CD4-positive, alpha-beta T cell treated with Interferon gamma for 1 hour (primary cell): ENCODE measurements around the gene TTC21A.
A peak's percentile ranks its signal among the peaks of the same experiment; 100 is the strongest.

Experiments used
- DNase-seq: peaks from one replicate; pipeline ENCODE4 v3.0.0-alpha.2; 2020

The TTC21A gene

DNA sequence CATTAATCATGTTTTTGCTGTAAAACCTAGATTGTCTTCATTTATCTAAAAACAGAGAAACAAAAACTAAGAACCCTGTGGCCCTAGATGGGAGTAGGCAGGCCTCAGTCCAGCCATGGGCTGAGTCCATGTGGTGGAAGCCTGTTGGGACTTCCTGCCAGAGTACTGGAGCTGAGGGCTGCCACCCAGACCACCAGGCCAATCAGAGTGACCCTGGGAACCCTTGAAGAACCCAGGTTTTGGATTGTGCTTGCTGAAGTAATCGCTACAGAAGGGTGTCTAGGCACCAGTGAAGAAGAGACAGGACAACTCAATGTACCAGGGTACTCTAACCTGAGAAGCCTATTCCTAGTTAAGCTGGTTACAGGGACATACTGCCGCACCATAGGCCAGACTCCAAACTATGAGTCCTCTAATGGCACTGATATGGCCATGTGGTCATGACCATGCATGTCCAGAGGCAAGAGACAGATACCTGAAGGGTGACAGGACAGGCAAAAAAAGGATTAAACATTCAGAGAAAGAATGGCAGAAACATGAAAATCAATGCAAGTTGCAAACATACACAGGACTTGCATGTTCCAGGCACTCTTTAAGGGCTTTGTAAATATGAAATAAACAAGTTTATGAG, 33.0 kb downstream of the TTC21A start:
- no peak for DNase-seq

DNA sequence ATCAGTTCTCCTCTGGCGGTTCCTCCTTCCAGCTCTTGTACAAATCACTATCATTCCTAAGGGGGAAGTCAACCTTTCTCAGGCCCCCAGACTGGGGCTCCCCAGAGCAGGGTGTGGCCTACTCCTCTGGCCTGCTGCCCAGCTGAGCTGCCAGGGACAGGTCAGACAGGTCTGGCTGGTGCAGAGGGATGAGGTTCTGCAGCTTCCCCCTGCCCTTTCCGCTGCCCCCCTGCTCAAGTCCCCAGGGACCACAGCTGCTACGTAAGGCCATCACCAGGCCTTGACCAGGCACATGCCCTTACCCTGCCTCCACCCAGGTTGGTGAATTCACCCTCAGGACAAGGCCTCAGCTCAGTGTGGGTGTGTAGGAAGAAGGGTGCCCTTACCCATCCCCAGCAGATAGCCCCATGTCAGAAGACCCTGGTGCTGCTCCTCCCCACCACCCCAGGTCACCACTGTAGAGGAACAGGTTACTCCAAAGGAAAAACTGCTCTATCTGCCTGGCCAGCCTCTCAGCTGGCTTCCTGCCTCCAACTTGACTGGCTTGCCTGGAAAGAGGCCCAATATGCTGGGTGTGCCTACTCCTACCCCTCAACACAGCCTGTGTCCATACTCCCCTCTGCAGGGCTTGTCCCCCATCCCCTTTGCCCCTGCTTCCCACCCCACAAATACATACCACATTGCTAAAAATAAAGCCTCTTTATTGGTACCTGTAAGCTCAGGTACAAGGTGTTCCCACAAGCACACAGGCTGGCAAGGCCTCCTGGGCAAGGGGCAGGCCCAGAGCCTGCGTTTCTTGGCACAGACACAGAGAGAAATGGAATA, 33.9 kb downstream of the TTC21A start:
- peak; percentile 52 for DNase-seq

GRCh38 chr3:39142067-39142466, 34.6 kb downstream of the TTC21A start:
- DNase-seq, result no peak

DNA sequence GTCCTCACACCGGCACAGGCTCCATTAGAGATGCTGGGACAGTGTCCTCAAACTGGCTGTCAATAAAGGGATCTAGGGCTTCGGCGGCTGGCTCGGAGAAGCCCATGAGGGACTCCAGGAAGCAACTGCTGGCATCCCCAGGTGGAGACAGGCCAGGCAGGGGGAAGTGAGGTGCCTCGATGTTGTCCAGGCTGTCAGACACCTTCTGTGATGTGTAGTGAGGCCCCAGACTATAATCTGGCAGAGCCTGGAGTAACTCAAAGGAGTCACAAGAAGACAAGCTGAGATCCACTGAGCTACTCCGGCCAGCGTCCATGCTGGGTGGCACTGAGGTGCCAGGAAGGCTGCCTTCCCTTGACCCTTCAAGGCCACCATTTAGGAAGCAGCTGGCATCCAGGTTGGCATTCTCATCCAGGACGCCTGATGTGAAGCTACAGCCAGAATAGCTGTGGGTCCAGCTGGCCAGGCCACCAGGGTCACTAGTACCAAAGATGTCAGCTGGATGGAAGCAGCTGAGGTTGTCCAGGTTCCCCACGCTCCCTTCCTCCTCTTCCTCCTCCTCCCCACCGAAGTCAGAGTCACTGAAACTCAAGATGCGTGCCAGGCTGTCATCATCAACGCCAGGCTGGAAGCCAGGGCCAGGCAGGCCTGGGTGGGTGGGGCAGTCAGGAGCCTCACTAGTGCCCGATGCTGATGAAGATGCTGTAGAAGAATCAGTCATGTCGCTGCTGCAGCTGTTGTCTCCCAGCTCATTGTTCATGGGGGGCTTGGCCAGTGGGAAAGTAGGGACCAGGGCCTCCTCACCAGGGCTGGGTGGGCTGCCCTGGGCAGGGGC, 35.8 kb downstream of the TTC21A start:
- DNase-seq, result no peak

- no peak for DNase-seq
Observed at GRCh38 chr3:39144095-39144747, 36.7 kb downstream of the TTC21A start.

DNA sequence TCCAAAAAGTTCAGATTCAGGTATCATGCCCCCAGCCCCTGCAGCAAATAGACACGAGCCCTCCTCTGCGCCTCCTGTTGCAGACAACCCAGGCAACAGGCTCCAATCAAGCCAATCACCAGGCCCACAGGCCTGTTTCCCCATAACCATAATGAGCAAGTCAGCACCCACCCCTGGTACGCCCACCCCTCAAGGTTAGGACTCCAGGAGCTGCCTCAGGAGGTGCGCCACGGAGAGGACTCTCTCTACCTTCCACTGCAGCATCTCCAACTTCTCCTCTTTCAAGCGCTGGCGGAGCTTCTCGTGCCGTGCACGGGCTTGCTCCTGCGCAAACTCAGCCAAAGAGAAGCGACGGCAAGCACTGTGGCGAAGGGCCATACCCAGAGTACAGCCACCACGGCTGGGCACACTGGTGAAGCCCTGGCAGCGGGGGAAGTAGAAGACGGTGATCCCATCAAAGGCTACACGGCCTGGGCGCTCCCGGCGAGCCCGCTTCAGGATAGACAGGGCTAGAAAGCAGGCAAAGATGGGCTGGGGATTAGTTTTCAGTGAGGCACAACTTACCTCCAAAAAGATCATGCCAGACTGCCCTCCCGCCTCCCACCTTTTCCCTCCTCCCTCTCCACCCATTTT, 37.4 kb downstream of the TTC21A start:
- DNase-seq, result no peak

GRCh38 chr3:39146083-39146501, 38.6 kb downstream of the TTC21A start:
- peak; percentile 57 for DNase-seq

DNA sequence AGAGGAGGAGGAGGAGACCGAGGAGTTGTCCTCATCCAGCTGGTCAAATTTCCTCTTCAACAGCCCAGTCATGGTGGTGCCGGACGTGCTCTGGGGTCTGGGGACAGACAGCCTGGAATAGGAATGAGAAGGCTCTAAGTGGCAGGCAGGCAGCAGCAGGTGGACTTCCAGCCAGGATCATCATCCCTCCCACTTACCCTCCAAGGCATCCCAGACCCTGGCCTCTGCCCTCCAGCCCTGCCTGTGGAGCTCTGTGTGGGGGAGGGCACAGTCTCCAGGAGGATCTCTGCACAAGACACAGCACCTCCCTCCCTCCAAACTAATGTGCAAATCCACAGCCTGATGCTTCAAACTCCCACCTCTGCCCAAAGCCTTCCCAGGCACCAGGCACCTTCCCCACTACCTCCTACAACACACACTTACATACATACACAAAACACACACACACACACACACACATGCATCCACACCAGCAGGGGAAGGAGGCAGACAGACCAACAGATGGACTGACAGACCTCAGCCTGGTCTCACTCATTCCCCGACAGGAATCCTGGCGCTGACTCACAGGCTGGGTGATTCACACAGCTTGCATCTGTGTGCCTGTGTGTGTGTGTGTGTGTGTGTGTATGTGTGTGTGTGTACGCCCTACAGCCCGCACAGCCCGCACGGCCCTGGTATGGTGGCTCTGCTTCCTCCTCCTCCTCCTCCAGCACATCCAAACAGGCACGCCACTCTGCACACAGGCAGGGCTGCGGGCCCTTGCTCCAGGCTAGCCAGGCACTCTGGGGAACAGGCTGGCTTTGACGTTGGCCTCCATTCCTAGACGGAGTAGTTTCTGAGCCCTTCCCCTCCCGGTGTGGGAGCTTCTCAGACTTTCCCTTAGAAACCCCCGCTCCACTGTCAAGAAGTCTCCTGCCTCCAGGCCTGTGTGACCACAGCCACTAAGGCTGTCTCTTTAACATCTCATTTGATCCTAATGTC, 39.4 kb downstream of the TTC21A start:
- peak; percentile 80 for DNase-seq

DNA sequence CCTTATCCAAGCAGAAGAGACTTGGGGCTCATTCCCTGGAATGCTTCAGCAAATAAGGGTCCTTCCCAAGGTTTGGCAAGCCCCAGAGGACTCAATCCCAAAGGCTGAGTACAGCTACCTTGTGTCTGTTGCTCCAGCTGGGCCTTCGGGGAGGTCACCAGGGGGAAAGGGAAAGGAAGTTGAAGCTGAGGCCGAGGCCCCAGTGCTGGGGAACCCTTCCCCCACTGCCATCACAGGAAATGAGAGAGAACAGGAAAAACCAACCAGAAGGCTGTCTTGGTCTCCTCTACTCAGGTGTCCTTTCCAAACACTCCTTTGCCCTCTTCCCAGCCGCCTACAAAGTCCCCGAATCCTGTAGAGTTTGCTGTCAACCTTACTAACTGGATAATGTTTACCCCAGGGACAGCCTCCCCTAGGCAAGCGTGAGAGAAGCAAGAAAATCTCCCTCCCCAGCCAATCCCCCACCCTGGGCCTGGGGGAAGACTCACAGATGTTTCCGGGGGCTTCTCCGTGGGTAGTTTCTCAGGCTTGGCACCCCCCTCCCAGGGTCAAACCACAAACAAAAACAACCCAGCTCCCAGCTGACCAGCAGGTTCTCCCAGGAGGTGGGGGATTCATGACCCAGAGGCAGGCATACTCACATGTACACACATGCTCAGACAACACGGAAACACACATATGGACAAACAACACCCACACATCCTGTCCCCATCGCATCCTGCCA, 40.4 kb downstream of the TTC21A start:
- peak; percentile 52 for DNase-seq

- no peak for DNase-seq
Observed at GRCh38 chr3:39148435-39149058, 41.1 kb downstream of the TTC21A start.

DNA sequence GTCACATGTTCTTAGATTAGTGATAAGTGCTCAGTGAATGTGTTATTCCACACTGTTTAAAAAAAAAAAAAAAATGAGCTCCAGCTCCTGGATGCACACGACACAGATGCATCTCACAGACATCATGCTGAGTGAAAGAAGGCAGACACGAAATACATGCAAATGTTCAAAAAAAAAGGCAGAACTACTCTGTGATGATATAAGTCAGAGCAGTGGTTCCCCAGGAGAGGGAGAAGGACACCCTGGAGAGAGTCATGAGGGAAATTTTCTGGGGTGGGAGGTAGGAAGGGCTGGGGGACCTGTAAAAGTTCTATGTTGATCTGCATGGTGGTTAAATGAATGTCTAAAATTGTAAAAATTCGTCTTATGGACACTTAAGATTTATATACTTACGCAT, 41.6 kb downstream of the TTC21A start:
- DNase-seq, result no peak

GRCh38 chr3:39149498-39150147, 42.1 kb downstream of the TTC21A start:
- no peak for DNase-seq

- DNase-seq, result no peak
Observed at GRCh38 chr3:39150148-39150802, 42.8 kb downstream of the TTC21A start.

DNA sequence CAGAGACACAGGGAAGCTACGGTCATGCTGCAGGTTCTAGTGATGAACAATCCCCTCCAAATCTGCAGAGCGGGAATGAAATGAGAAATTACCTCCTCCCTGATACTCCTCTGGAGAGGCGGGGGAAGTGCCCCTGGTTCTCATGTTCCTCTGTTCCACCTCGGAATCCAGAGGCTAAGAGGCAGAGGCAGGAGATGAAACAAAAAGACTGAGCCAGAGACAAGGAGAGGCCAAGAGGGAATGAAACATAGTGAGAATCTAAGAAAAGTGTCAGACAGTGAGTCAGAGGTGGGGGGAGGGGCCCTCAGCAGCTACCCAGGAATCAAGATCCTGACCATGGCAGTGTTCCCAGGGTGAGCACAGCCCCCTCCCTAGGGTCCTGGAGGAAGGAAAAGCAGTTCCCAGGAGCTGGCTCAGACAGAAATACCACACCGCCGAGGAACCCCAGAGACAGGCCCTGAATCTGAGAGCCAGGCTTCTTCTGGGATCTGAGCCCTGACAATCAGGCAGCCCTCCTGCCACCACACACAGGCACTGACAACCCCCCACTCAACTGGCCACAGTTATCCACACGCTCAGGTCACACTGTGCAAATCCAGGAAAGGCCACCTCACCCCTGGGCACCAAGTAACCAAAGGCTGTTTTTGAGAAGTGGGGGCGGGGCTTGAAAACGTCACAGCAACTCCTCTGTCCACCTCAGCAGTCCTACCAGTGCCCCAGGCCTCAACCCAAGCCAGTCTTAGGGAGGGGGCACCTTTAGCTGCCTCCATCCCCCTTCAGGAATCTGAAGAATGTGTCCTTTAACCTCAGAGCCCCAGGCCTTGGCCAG, 43.5 kb downstream of the TTC21A start:
- DNase-seq, result peak; percentile 51

DNA sequence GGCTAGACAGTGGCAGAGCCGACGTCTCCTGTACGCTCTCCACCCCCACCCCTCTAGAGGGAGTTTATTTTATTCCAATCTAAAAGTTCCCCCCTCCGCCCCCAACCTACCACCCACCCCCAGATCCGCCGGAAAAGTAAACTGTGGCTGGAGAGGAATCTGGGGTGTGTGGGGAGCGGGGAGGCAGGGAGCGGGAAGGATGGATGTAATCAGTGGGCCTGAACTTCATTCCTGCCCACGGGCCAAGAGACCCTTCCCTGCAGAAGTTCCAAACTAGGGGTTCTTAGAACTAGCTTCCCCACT, 46.4 kb downstream of the TTC21A start:
- DNase-seq, result no peak

GRCh38 chr3:39154280-39155021, 47.0 kb downstream of the TTC21A start:
- no peak for DNase-seq

DNA sequence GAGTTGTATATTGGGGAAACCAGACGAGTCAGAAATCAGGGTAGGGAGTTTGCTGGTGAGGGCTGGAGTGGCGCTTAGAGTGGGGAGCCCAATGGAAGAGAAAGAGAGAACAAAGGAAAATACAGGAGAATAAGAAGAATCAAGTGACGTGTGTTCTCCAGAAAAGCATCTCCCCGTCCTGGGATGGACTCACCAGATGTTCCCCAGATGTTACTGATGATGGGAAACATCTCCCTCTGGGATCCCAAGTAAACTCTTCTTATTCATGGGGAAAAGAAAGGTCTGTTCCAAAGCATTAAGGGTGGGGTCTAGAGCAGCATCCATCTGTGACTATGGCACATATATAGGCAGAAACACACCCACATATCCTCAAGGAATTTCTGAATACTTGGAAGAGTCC, 48.9 kb downstream of the TTC21A start:
- no peak for DNase-seq

DNA sequence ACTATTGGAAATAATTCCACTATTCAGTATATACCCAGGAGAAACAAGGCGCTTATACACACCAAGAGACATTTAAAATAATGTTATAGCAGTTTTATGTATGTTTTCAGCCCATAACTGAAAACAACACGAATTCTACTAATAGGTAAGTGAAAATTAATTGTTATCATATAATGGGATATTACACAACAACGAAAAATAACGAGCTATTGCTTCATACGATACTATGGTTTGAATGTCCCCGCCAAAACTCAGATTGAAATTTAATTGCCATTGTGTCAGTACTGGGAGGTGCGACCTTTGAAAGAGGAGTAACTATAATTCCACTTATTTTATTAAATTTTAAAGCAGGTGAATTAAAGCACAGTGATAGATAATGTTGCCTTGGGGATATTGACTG, 49.9 kb downstream of the TTC21A start:
- no peak for DNase-seq
